ENCODE data around the gene PLXNB2.

The PLXNB2 gene

DNA sequence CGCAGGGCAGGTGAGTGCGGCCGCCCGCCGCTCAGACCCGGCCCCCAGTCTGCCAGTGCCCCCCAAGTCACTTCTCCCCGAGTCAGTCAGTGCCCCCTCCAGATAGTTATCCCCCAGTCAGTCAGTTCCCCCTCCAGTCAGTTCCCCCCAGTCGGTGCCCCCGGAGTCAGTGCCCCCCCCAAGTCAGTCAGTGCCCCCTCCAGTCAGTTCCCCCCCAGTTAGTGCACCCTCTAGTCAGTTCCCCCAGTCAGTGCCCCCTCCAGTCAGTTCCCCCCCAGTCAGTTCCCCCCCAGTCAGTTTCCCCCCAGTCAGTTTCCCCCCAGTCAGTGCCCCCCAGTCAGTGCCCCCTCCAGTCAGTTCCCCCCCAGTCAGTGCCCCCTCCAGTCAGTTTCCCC is 36.1 kb upstream of the PLXNB2 start:
- peaks cover 20% of the 10 kb centered on the region for H3K4me1 ChIP-seq (ENCODE audit: insufficient read depth, low read length, severe bottlenecking)
- H3F3A ChIP-seq (ENCODE audit: insufficient read depth, low read length) = peaks cover 5% of the 10 kb centered on the region; the same call in 1 of the 2 replicates
- H3K36me3 ChIP-seq (ENCODE audit: insufficient read depth, low read length) = peaks cover 17% of the 10 kb centered on the region
- H3K9ac ChIP-seq (ENCODE audit: low read length) = peak overlapping the region; percentile 99
- TF ChIP-seq, protein P1, sequence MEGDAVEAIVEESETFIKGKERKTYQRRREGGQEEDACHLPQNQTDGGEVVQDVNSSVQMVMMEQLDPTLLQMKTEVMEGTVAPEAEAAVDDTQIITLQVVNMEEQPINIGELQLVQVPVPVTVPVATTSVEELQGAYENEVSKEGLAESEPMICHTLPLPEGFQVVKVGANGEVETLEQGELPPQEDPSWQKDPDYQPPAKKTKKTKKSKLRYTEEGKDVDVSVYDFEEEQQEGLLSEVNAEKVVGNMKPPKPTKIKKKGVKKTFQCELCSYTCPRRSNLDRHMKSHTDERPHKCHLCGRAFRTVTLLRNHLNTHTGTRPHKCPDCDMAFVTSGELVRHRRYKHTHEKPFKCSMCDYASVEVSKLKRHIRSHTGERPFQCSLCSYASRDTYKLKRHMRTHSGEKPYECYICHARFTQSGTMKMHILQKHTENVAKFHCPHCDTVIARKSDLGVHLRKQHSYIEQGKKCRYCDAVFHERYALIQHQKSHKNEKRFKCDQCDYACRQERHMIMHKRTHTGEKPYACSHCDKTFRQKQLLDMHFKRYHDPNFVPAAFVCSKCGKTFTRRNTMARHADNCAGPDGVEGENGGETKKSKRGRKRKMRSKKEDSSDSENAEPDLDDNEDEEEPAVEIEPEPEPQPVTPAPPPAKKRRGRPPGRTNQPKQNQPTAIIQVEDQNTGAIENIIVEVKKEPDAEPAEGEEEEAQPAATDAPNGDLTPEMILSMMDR (IDR thresholded peaks at IDR 0.05; ENCODE audit: low read length) = no peak
- TF ChIP-seq EZH2 (IDR thresholded peaks at IDR 0.05; ENCODE audit: borderline replicate concordance, low read length) = no peak
- H3K27ac ChIP-seq (ENCODE audit: low read depth, low read length, poor library complexity, severe bottlenecking) = peak overlapping the region; percentile 69
- peaks cover 23% of the 10 kb centered on the region for H3K79me2 ChIP-seq (ENCODE audit: insufficient read depth, low read length)
- H3K9me3 ChIP-seq (ENCODE audit: low read length) = no peaks in the 10 kb centered on the region
- no peak overlapping the region for H2AFZ ChIP-seq (ENCODE audit: low read length)
- peak overlapping the region; percentile 75 for H3K4me2 ChIP-seq (ENCODE audit: low read length)
- H3K9me2 ChIP-seq (ENCODE audit: low read depth, low read length) = no peaks in the 10 kb centered on the region
- H3K4me3 ChIP-seq (ENCODE audit: low read depth, low read length, poor library complexity, severe bottlenecking) = peak overlapping the region; percentile 99
- H4K20me1 ChIP-seq (ENCODE audit: insufficient read depth, low read length) = no peaks in the 10 kb centered on the region
- no peaks in the 10 kb centered on the region for H3K27me3 ChIP-seq (ENCODE audit: insufficient read depth, low read length)

DNA sequence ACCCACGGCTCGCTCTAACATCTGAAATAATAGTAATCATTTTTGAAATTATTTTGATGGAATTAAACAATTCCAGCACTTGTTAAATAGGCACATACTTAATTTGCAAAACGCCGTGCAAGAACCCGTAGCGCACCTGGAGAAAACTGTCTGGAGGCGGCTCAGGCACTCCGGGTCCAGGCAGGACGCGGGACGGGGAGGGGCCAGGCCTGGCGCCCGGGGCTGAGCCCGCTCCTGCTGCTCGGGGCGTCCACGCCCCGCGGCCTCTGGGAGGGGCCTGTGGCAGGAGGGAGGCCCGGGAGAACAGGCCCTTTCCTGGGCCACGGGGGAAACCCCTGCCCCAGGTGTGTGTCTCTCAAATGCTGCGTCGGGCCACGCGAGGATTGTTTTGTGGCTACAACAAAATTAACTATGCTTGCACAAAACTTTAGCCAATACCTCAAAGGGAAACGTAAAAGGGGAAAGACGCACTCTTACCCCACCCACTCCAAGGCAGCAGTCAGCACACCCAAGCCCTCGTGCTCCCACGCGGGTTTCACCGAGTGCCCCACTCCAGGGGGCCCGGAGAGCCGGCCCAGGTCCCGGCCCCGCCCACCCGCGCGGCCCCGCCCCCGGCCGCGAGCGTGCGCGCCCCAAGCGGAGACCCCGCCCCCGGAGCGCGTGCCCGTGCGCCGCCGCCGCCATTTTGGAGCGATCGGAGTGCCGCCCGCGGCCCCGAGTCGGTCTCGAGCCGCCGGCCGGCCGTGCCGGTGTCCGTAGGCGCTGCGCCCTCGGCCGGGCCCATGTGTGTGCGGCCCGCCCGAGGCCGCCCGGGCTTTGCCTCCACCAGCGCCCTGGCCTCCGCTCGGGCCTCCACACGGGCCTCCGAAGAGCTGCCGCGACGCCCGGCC is 35.5 kb upstream of the PLXNB2 start, which contains the start of gene PPP6R2:
PPP6R2 (plus strand) TSS at position 677 of the 890 bp plus-strand sequence. CDS start 50,582 bp downstream, outside the sequence.
- H3K4me1 ChIP-seq (ENCODE audit: insufficient read depth, low read length, severe bottlenecking) = peaks cover 20% of the 10 kb centered on the region
- H3K27ac ChIP-seq (ENCODE audit: low read depth, low read length, poor library complexity, severe bottlenecking) = peak within 1 kb of the TSS; percentile 89
- peak within 1 kb of the TSS; percentile 100 for H3K4me2 ChIP-seq (ENCODE audit: low read length)
- peaks cover 17% of the 10 kb centered on the region for H3K79me2 ChIP-seq (ENCODE audit: insufficient read depth, low read length)
- no peak for TF ChIP-seq EZH2 (IDR thresholded peaks at IDR 0.05; ENCODE audit: borderline replicate concordance, low read length)
- TF ChIP-seq, protein P1 (IDR thresholded peaks at IDR 0.05; ENCODE audit: low read length) = no peak; the same call in 1 of the 2 replicates
- H2AFZ ChIP-seq (ENCODE audit: low read length) = peak within 1 kb of the TSS; percentile 79; the same call in 1 of the 2 replicates
- peak within 1 kb of the TSS; percentile 99 for H3K9ac ChIP-seq (ENCODE audit: low read length)
- H3K9me3 ChIP-seq (ENCODE audit: low read length) = no peaks in the 10 kb centered on the region
- H4K20me1 ChIP-seq (ENCODE audit: insufficient read depth, low read length) = no peaks in the 10 kb centered on the region
- peak within 1 kb of the TSS; percentile 99 for H3K4me3 ChIP-seq (ENCODE audit: low read depth, low read length, poor library complexity, severe bottlenecking)
- no peaks in the 10 kb centered on the region for H3K9me2 ChIP-seq (ENCODE audit: low read depth, low read length)
- H3K27me3 ChIP-seq (ENCODE audit: insufficient read depth, low read length) = no peaks in the 10 kb centered on the region
- H3K36me3 ChIP-seq (ENCODE audit: insufficient read depth, low read length) = peaks cover 15% of the 10 kb centered on the region; the same call in 1 of the 2 replicates
- peaks cover 5% of the 10 kb centered on the region; the same call in 1 of the 2 replicates for H3F3A ChIP-seq (ENCODE audit: insufficient read depth, low read length)

DNA sequence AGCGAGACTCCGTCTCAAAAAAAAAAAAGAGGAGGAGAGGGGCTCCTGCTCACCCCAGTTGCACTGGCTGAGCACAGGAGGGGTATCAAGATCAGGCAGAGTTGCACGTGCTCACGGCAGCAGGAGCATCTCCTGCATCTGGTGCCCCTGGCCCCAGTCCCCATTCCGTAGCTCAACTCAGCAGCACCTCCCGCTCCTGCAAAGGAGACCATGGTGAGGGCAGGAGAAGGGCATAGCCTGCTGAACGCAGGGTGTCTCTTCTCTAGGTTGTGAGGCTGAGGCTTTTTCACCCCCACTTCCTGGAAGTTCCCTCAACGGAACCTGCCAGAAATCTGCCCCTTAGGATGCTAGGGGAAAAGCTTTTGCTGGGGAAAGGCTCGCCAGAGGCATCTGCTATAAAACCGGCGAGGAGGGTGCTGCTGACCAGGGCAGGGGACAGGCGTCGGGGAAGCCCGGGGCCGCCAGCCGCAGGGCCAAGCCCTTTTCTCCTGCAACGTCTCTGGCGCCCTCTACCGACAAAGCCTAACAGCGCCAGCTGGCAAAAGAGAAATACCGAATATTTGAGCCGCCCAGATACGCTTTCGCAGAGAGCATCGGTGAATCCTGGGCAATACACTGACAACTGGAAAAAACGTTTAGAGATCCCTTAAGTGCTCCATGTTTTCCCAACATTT is 34.7 kb upstream of the PLXNB2 start:
- TF ChIP-seq, protein P1 (IDR thresholded peaks at IDR 0.05; ENCODE audit: low read length) = peak; percentile 94
- TF ChIP-seq EZH2 (IDR thresholded peaks at IDR 0.05; ENCODE audit: borderline replicate concordance, low read length) = no peak
- H4K20me1 ChIP-seq (ENCODE audit: insufficient read depth, low read length) = no peaks in the 10 kb centered on the region
- H2AFZ ChIP-seq (ENCODE audit: low read length) = 0 out of 2 replicates have a peak overlapping the region, but pooled peaks have one; percentile 79
- H3K79me2 ChIP-seq (ENCODE audit: insufficient read depth, low read length) = peaks cover 9% of the 10 kb centered on the region
- H3F3A ChIP-seq (ENCODE audit: insufficient read depth, low read length) = peaks cover 5% of the 10 kb centered on the region; the same call in 1 of the 2 replicates
- H3K36me3 ChIP-seq (ENCODE audit: insufficient read depth, low read length) = peaks cover 7% of the 10 kb centered on the region; the same call in 1 of the 2 replicates
- H3K27me3 ChIP-seq (ENCODE audit: insufficient read depth, low read length) = no peaks in the 10 kb centered on the region
- peak overlapping the region; percentile 99 for H3K4me3 ChIP-seq (ENCODE audit: low read depth, low read length, poor library complexity, severe bottlenecking)
- H3K4me2 ChIP-seq (ENCODE audit: low read length) = peak overlapping the region; percentile 100
- peak overlapping the region; percentile 89 for H3K27ac ChIP-seq (ENCODE audit: low read depth, low read length, poor library complexity, severe bottlenecking)
- no peaks in the 10 kb centered on the region for H3K9me3 ChIP-seq (ENCODE audit: low read length)
- H3K9ac ChIP-seq (ENCODE audit: low read length) = peak overlapping the region; percentile 87
- peaks cover 20% of the 10 kb centered on the region for H3K4me1 ChIP-seq (ENCODE audit: insufficient read depth, low read length, severe bottlenecking)
- H3K9me2 ChIP-seq (ENCODE audit: low read depth, low read length) = no peaks in the 10 kb centered on the region
